HCT116 (cell line): ENCODE results near the gene CARD10. TPM values are rescaled to one million over a fixed set of nuclear protein-coding genes. Genes with fewer than 3 reads are reported as not detected.

ENCODE experiments used
- ATAC-seq: fragments of 200-7000 bp; cut with Tn5 transposase; 2 replicates; pipeline ENCODE4 v1.9.1; 2020; ENCODE audit warnings: mild to moderate bottlenecking, moderate library complexity
- BruUV-seq: library from RNA; stranded (reverse); fragments of 400-500 nt; replicated peaks from 2 replicates; lab custom pipeline; 2021; lab: Mats Ljungman, UMichigan
- CTCF ChIA-PET: fragments of 300-600 bp; sonication (Branson Sonifier 250); formaldehyde crosslinking; loops from one replicate; lab custom pipeline; 2021; ENCODE audit warnings: antibody characterized with exemption; lab: Charles Lee
- POLR2A ChIA-PET: fragments of 300-600, 350-600 bp; sonication (Branson Sonifier 250); formaldehyde crosslinking; loops from one replicate; lab custom pipeline; 2021; ENCODE audit warnings: antibody characterized with exemption; lab: Charles Lee
- RAD21 ChIA-PET, 2 experiments: fragments of 300-600 bp; sonication (Branson Sonifier 250); formaldehyde crosslinking; loops; one replicate each; lab custom pipeline; 2023; ENCODE audit warnings: low total read pairs in 2 of 2; ENCODE audit not compliant: uncharacterized antibody in 2 of 2, unreplicated experiment in 2 of 2, low non-redundant PET in 1 of 2; lab: Charles Lee
- DNase-seq: peaks from one replicate; pipeline ENCODE4 v3.0.0-alpha.2; 2010; ENCODE audit warnings: low read depth, low spot score
- H2AFZ ChIP-seq: fragments of 200-600 bp; shearing (Covaris generic), sonication (generic); 2 replicates; pipeline ENCODE4 v1.6.1; 2017; ENCODE audit warnings: low read depth, mixed run types, mixed read lengths, antibody characterized with exemption, low read length; ENCODE audit not compliant: poor library complexity, severe bottlenecking
- H3K27ac ChIP-seq: 2 replicates; pipeline ENCODE4 v1.5.1; 2012; ENCODE audit warnings: low read depth, low read length
- H3K27me3 ChIP-seq: fragments of 200-600 bp; sonication (generic); 2 replicates; pipeline ENCODE4 v1.6.1; 2016; ENCODE audit warnings: mixed run types, low read length, mixed read lengths; ENCODE audit not compliant: insufficient read depth
- H3K36me3 ChIP-seq, 2 experiments: fragments of 200-500 bp in 1 of 2; fragments of 200-600 bp in 1 of 2; sonication (Bioruptor generic) in 1 of 2; sonication (generic) in 1 of 2; 2 replicates each; pipeline versions ENCODE4 v1.5.1 to v1.6.1; 2014 to 2016; ENCODE audit warnings: low read length in 2 of 2, inconsistent platforms in 1 of 2, mixed read lengths in 1 of 2, mixed run types in 1 of 2; ENCODE audit not compliant: insufficient read depth in 2 of 2, control insufficient read depth in 1 of 2
- H3K4me1 ChIP-seq, 2 experiments: fragments of 200-600 bp in 1 of 2; sonication (generic) in 1 of 2; 2 replicates each; pipeline versions ENCODE4 v1.5.1 to v1.6.1; 2012 to 2017; ENCODE audit warnings: low read length in 2 of 2, inconsistent platforms in 1 of 2, mild to moderate bottlenecking in 1 of 2, mixed read lengths in 1 of 2, mixed run types in 1 of 2, moderate library complexity in 1 of 2; ENCODE audit not compliant: insufficient read depth in 2 of 2, control insufficient read depth in 1 of 2
- H3K4me2 ChIP-seq: fragments of 200-600 bp; sonication (generic); 2 replicates; pipeline ENCODE4 v1.6.1; 2017; ENCODE audit warnings: mixed run types, low read length, mixed read lengths
- H3K4me3 ChIP-seq, 2 experiments: fragments of 200-600 bp in 1 of 2; sonication (generic) in 1 of 2; replicated peaks in 1 of 2; 2 replicates each; pipeline ENCODE4 v1.5.1; 2011 to 2016; ENCODE audit warnings: low read length in 2 of 2, control low read depth in 1 of 2, low read depth in 1 of 2, mild to moderate bottlenecking in 1 of 2, mixed read lengths in 1 of 2, mixed run types in 1 of 2
- H3K79me2 ChIP-seq: fragments of 200-600 bp; sonication (generic); 2 replicates; pipeline ENCODE4 v1.6.1; 2017; ENCODE audit warnings: mild to moderate bottlenecking, mixed run types, low read length, moderate library complexity, mixed read lengths; ENCODE audit not compliant: insufficient read depth
- H3K9ac ChIP-seq: fragments of 200-600 bp; sonication (generic); 2 replicates; pipeline ENCODE4 v1.6.1; 2016; ENCODE audit warnings: low read length, mixed read lengths
- H3K9me2 ChIP-seq: fragments of 200-600 bp; sonication (generic), shearing (Covaris generic); 2 replicates; pipeline ENCODE4 v1.6.1; 2017; ENCODE audit warnings: mixed run types, mild to moderate bottlenecking, moderate library complexity; ENCODE audit not compliant: insufficient read depth
- H3K9me3 ChIP-seq, 2 experiments: fragments of 200-500 bp in 1 of 2; fragments of 200-600 bp in 1 of 2; sonication (Bioruptor generic) in 1 of 2; sonication (generic) in 1 of 2; 2 replicates each; pipeline ENCODE4 v1.6.1; 2014 to 2017; ENCODE audit warnings: low read length in 2 of 2, mixed read lengths in 2 of 2, inconsistent platforms in 1 of 2, low read depth in 1 of 2, mild to moderate bottlenecking in 1 of 2, mixed run types in 1 of 2, moderate library complexity in 1 of 2; ENCODE audit not compliant: control insufficient read depth in 1 of 2, insufficient read depth in 1 of 2
- H4K20me1 ChIP-seq: fragments of 200-600 bp; sonication (generic), shearing (Covaris generic); 2 replicates; pipeline ENCODE4 v1.6.1; 2017; ENCODE audit warnings: mixed run types, mild to moderate bottlenecking, moderate library complexity; ENCODE audit not compliant: insufficient read depth
- RAD21 ChIP-seq: IDR thresholded peaks from 2 replicates; pipeline ENCODE4 v1.6.1; 2012; ENCODE audit warnings: low read depth, mild to moderate bottlenecking
- intact Hi-C: fragments of 100-400 bp; cut with micrococcal nuclease; formaldehyde crosslinking; loops from 2 replicates; pipeline ENCODE4 v1.10.0; 2022
- total RNA-seq: library from RNA; stranded (reverse); gene quantifications from one replicate; pipeline ENCODE4 v1.2.1, GENCODE V29; 2021; ENCODE audit not compliant: unreplicated experiment
- TF ChIP-seq, protein P1 (sequence below), 3 experiments: fragments of 200-600 bp in 1 of 3; sonication (generic) in 1 of 3; IDR thresholded peaks in 2 of 3; conservative IDR thresholded peaks in 1 of 3; 2 replicates each; pipeline ENCODE4 v1.5.1; 2012 to 2017; ENCODE audit warnings: low read depth in 2 of 3, low read length in 2 of 3, antibody characterized with exemption in 1 of 3, borderline replicate concordance in 1 of 3, control low read depth in 1 of 3, mild to moderate bottlenecking in 1 of 3, mixed read lengths in 1 of 3, mixed run types in 1 of 3, moderate library complexity in 1 of 3; ENCODE audit not compliant: insufficient read depth in 1 of 3

CARD10 gene
- total RNA-seq, 1 experiment from 2014 or later: 32.0 TPM

GRCh38 chr22:37492428-37493344 lies 26.5 kb downstream of the CARD10 start:
- no peaks in the 10 kb centered on the region for H3K27me3 ChIP-seq
- RAD21 ChIA-PET: no interaction called here
- no peaks in the 10 kb centered on the region for H3K79me2 ChIP-seq
- 0 out of 2 replicates have a peak overlapping the region, but pooled peaks have one; percentile 4 for H3K4me2 ChIP-seq
- no peaks in the 10 kb centered on the region for H4K20me1 ChIP-seq
- DNase-seq (no peak), ATAC-seq (peak; percentile 71)
- no peak overlapping the region for H2AFZ ChIP-seq
- BruUV-seq: no TSS peak
- CTCF ChIA-PET: interaction anchor here (1.7 kb wide), 1 partner anchor 21 kb away, joined by 5 read pairs; no protein-coding TSS in a partner anchor
- no peaks in the 10 kb centered on the region for H3K9me3 ChIP-seq
- H3K27ac ChIP-seq: peak overlapping the region; percentile 16; the same call in 1 of the 2 replicates
- H3K9me2 ChIP-seq: no peaks in the 10 kb centered on the region
- H3K4me3 ChIP-seq: no peak overlapping the region
- no peak; the same call in 1 of the 2 replicates for TF ChIP-seq RAD21
- TF ChIP-seq, protein P1, sequence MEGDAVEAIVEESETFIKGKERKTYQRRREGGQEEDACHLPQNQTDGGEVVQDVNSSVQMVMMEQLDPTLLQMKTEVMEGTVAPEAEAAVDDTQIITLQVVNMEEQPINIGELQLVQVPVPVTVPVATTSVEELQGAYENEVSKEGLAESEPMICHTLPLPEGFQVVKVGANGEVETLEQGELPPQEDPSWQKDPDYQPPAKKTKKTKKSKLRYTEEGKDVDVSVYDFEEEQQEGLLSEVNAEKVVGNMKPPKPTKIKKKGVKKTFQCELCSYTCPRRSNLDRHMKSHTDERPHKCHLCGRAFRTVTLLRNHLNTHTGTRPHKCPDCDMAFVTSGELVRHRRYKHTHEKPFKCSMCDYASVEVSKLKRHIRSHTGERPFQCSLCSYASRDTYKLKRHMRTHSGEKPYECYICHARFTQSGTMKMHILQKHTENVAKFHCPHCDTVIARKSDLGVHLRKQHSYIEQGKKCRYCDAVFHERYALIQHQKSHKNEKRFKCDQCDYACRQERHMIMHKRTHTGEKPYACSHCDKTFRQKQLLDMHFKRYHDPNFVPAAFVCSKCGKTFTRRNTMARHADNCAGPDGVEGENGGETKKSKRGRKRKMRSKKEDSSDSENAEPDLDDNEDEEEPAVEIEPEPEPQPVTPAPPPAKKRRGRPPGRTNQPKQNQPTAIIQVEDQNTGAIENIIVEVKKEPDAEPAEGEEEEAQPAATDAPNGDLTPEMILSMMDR (IDR thresholded peaks at IDR 0.05 in 2 of 3, conservative IDR thresholded peaks at IDR 0.05 in 1 of 3; ENCODE audit: borderline replicate concordance in 1 of 3, insufficient read depth in 1 of 3, low read depth in 2 of 3, low read length in 2 of 3): peak in 2 of 3 experiments; percentile 68 to 79; a peak in 5 of 6 replicates
- intact Hi-C loops: no loop called here
- POLR2A ChIA-PET: no interaction called here
- no peak overlapping the region for H3K9ac ChIP-seq
- peaks cover 7 to 20% of the 10 kb centered on the region in 2 experiments; a peak in 3 of 4 replicates for H3K36me3 ChIP-seq
- H3K4me1 ChIP-seq: peaks cover 14 to 34% of the 10 kb centered on the region in 2 experiments
